HEK293 (cell line): ENCODE data around the gene ENTREP1.

Experiments used
- CTCF ChIA-PET: fragments of 350-600 bp; formaldehyde crosslinking; extraction: SDS; loops from one replicate; lab custom pipeline; 2021; ENCODE audit warnings: antibody characterized with exemption; lab: Yijun Ruan, JAX
- POLR2A ChIA-PET: fragments of 300-600 bp; formaldehyde crosslinking; extraction: SDS; loops from one replicate; lab custom pipeline; 2020; ENCODE audit warnings: antibody characterized with exemption, inconsistent platforms; lab: Yijun Ruan, JAX
- H3K27ac ChIP-seq: fragments of 200-500 bp; sonication (Bioruptor generic); 2 replicates; pipeline ENCODE4 v1.5.1; 2014; ENCODE audit warnings: low read depth, low read length, control low read depth, inconsistent platforms; ENCODE audit errors: extremely low read depth
- H3K36me3 ChIP-seq, 2 experiments: fragments of 200-500 bp in 1 of 2; sonication (Bioruptor generic) in 1 of 2; 1 replicate in 1 of 2; 2 replicates in 1 of 2; pipeline ENCODE4 v1.5.1; 2014 to 2017; ENCODE audit warnings: inconsistent platforms in 2 of 2, low read length in 2 of 2; ENCODE audit not compliant: control insufficient read depth in 2 of 2, insufficient read depth in 1 of 2
- H3K4me1 ChIP-seq: fragments of 200-500 bp; sonication (Bioruptor generic); 2 replicates; pipeline ENCODE4 v1.5.1; 2014; ENCODE audit warnings: mild to moderate bottlenecking, low read length, inconsistent platforms; ENCODE audit not compliant: control insufficient read depth, insufficient read depth
- H3K4me3 ChIP-seq: 2 replicates; pipeline ENCODE4 v1.5.1; 2011; ENCODE audit warnings: low read depth, mild to moderate bottlenecking, control low read depth, low read length, moderate library complexity
- H3K9me3 ChIP-seq: fragments of 200-500 bp; sonication (Bioruptor generic); 2 replicates; pipeline ENCODE4 v1.5.1; 2014; ENCODE audit warnings: low read depth, low read length, inconsistent platforms; ENCODE audit not compliant: control insufficient read depth, insufficient read depth
- HOXC10 ChIP-seq: sonication (generic); formaldehyde crosslinking; IDR thresholded peaks from 2 replicates; pipeline ENCODE4 v1.8.1; 2023; ENCODE audit warnings: mild to moderate bottlenecking, missing genetic modification reagents
- KLF8 ChIP-seq: fragments of 450-650 bp; formaldehyde crosslinking; IDR thresholded peaks from 2 replicates; pipeline ENCODE4 v1.5.1; 2016; ENCODE audit warnings: missing biosample characterization, missing genetic modification characterization
- OSR2 ChIP-seq: fragments of 450-650 bp; formaldehyde crosslinking; IDR thresholded peaks from 2 replicates; pipeline ENCODE4 v1.5.1; 2016; ENCODE audit warnings: missing biosample characterization, missing genetic modification characterization
- SALL2 ChIP-seq: fragments of 450-650 bp; formaldehyde crosslinking; IDR thresholded peaks from 2 replicates; pipeline ENCODE4 v1.5.0; 2017; ENCODE audit warnings: missing biosample characterization, mild to moderate bottlenecking, missing genetic modification characterization, borderline replicate concordance
- SCRT2 ChIP-seq: fragments of 450-650 bp; formaldehyde crosslinking; IDR thresholded peaks from 2 replicates; pipeline ENCODE4 v1.5.1; 2016; ENCODE audit warnings: missing biosample characterization, missing genetic modification characterization
- SP2 ChIP-seq: fragments of 450-650 bp; formaldehyde crosslinking; IDR thresholded peaks from 2 replicates; pipeline ENCODE4 v1.5.1; 2016; ENCODE audit warnings: missing biosample characterization, missing genetic modification characterization
- YY2 ChIP-seq: fragments of 450-650 bp; formaldehyde crosslinking; IDR thresholded peaks from 2 replicates; pipeline ENCODE4 v1.5.1; 2016; ENCODE audit warnings: missing biosample characterization, missing genetic modification characterization
- ZNF138 ChIP-seq: fragments of 450-650 bp; formaldehyde crosslinking; IDR thresholded peaks from 2 replicates; pipeline ENCODE4 v1.5.1; 2016; ENCODE audit warnings: missing biosample characterization, missing genetic modification characterization, borderline replicate concordance
- ZNF202 ChIP-seq: fragments of 450-650 bp; formaldehyde crosslinking; IDR thresholded peaks from 2 replicates; pipeline ENCODE4 v1.5.1; 2016; ENCODE audit warnings: missing biosample characterization, missing genetic modification characterization, borderline replicate concordance
- ZNF350 ChIP-seq: fragments of 450-650 bp; formaldehyde crosslinking; IDR thresholded peaks from 2 replicates; pipeline ENCODE4 v1.5.0; 2017; ENCODE audit warnings: missing biosample characterization, mild to moderate bottlenecking, missing genetic modification characterization
- ZNF530 ChIP-seq: fragments of 450-650 bp; formaldehyde crosslinking; IDR thresholded peaks from 2 replicates; pipeline ENCODE4 v1.5.1; 2016; ENCODE audit warnings: low read depth, missing biosample characterization, missing genetic modification characterization
- ZNF626 ChIP-seq: fragments of 450-650 bp; sonication (Bioruptor Pico); formaldehyde crosslinking; IDR thresholded peaks from 2 replicates; pipeline ENCODE4 v1.5.1; 2018; ENCODE audit warnings: missing biosample characterization, missing genetic modification characterization, inconsistent platforms
- ZNF629 ChIP-seq: fragments of 450-650 bp; formaldehyde crosslinking; IDR thresholded peaks from 2 replicates; pipeline ENCODE4 v1.5.1; 2017; ENCODE audit warnings: missing biosample characterization, missing genetic modification characterization
- ZNF664 ChIP-seq: fragments of 450-650 bp; formaldehyde crosslinking; IDR thresholded peaks from 2 replicates; pipeline ENCODE4 v1.5.1; 2016; ENCODE audit warnings: missing biosample characterization, missing genetic modification characterization
- ZNF707 ChIP-seq: fragments of 450-650 bp; formaldehyde crosslinking; IDR thresholded peaks from 2 replicates; pipeline ENCODE4 v1.5.1; 2016; ENCODE audit warnings: missing biosample characterization, missing genetic modification characterization
- ZNF747 ChIP-seq: fragments of 450-650 bp; formaldehyde crosslinking; IDR thresholded peaks from 2 replicates; pipeline ENCODE4 v1.5.1; 2016; ENCODE audit warnings: missing biosample characterization, missing genetic modification characterization
- TF ChIP-seq, protein P1 (sequence below): fragments of 450-650 bp; formaldehyde crosslinking; IDR thresholded peaks from 2 replicates; pipeline ENCODE4 v1.5.1; 2016; ENCODE audit warnings: missing biosample characterization, missing genetic modification characterization
- TF ChIP-seq, protein P2 (sequence below): fragments of 450-650 bp; formaldehyde crosslinking; IDR thresholded peaks from 2 replicates; pipeline ENCODE4 v1.5.1; 2016; ENCODE audit warnings: missing biosample characterization, missing genetic modification characterization
- TF ChIP-seq, protein P3 (sequence below): IDR thresholded peaks from 2 replicates; pipeline ENCODE4 v1.6.1; 2011; ENCODE audit warnings: mild to moderate bottlenecking, low read depth, low read length, borderline replicate concordance
- TF ChIP-seq, protein P4 (sequence below): fragments of 450-650 bp; formaldehyde crosslinking; IDR thresholded peaks from 2 replicates; pipeline ENCODE4 v1.5.1; 2016; ENCODE audit warnings: missing biosample characterization, missing genetic modification characterization, borderline replicate concordance

ENTREP1 gene

DNA sequence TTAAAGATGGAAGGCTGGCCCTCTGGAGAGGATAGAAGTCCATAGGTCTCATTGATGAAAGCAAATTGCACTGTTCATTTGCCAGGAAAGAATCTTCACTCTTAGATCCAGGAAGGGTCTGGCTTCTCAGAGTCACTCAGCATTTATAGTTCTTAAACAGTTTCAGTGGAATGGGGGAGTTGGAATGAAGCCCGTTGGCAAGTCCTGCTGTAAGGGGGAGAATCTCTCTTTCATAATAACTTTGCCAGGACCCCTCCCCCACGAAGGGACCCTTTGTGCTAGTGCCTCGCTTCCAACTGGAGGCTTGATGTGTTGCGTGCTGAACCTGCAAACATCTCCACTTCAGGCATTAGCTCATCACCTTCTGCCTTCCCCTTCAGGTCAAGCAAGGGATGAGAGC lies 57.1 kb downstream of the ENTREP1 start:
- POLR2A ChIA-PET: no interaction called here
- no peaks in the 10 kb centered on the region for H3K36me3 ChIP-seq
- TF ChIP-seq OSR2 (tag by site-specific recombination) (no peak), KLF8 (tag by site-specific recombination) (no peak), HOXC10 (CRISPR knock-in tag) (no peak), ZNF626 (tag by site-specific recombination) (no peak), ZNF350 (tag by site-specific recombination) (no peak), ZNF664 (tag by site-specific recombination) (no peak), ZNF747 (tag by site-specific recombination) (no peak), ZNF138 (tag by site-specific recombination) (no peak), ZNF530 (tag by site-specific recombination) (no peak), ZNF629 (no peak), SALL2 (tag by site-specific recombination) (no peak)
- CTCF ChIA-PET: interaction anchor here (0.7 kb wide), 1 partner anchor 40 kb away, joined by 3 read pairs; no protein-coding TSS in a partner anchor
- H3K4me3 ChIP-seq: no peak overlapping the region
- H3K27ac ChIP-seq: no peak overlapping the region
- H3K4me1 ChIP-seq: peaks cover 16% of the 10 kb centered on the region
- no peaks in the 10 kb centered on the region for H3K9me3 ChIP-seq

DNA sequence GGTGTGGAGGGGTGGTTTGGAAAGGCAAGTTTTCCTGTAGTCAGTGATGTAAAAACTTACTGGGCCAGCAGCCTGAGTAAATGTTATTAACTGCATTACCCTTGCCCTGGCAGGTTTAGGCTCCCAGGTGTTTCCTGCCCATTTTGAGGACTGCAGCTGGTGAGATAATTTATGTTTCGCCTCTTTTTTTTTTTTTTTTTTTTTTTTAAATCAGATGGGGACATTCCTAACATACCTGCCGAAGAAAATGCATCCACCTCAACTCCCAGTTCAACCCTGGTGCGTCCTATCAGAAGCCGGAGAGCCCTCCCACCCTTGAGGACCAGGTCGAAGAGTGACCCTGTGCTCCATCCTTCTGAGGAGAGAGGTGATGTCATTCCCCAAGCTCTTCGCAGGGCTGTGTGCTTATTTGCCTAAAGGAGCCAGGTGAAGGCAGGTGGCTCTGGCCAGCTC lies 60.6 kb downstream of the ENTREP1 start:
- no peak overlapping the region for H3K4me3 ChIP-seq
- TF ChIP-seq SCRT2 (tag by site-specific recombination) (no peak), SP2 (tag by site-specific recombination) (no peak), ZNF707 (tag by site-specific recombination) (no peak), YY2 (tag by site-specific recombination) (no peak), ZNF202 (no peak)
- TF ChIP-seq, protein P1, sequence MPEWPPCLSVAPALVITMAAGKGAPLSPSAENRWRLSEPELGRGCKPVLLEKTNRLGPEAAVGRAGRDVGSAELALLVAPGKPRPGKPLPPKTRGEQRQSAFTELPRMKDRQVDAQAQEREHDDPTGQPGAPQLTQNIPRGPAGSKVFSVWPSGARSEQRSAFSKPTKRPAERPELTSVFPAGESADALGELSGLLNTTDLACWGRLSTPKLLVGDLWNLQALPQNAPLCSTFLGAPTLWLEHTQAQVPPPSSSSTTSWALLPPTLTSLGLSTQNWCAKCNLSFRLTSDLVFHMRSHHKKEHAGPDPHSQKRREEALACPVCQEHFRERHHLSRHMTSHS (tag by site-specific recombination): no peak
- TF ChIP-seq, protein P2, sequence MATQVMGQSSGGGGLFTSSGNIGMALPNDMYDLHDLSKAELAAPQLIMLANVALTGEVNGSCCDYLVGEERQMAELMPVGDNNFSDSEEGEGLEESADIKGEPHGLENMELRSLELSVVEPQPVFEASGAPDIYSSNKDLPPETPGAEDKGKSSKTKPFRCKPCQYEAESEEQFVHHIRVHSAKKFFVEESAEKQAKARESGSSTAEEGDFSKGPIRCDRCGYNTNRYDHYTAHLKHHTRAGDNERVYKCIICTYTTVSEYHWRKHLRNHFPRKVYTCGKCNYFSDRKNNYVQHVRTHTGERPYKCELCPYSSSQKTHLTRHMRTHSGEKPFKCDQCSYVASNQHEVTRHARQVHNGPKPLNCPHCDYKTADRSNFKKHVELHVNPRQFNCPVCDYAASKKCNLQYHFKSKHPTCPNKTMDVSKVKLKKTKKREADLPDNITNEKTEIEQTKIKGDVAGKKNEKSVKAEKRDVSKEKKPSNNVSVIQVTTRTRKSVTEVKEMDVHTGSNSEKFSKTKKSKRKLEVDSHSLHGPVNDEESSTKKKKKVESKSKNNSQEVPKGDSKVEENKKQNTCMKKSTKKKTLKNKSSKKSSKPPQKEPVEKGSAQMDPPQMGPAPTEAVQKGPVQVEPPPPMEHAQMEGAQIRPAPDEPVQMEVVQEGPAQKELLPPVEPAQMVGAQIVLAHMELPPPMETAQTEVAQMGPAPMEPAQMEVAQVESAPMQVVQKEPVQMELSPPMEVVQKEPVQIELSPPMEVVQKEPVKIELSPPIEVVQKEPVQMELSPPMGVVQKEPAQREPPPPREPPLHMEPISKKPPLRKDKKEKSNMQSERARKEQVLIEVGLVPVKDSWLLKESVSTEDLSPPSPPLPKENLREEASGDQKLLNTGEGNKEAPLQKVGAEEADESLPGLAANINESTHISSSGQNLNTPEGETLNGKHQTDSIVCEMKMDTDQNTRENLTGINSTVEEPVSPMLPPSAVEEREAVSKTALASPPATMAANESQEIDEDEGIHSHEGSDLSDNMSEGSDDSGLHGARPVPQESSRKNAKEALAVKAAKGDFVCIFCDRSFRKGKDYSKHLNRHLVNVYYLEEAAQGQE (tag by site-specific recombination): no peak
- TF ChIP-seq, protein P3, sequence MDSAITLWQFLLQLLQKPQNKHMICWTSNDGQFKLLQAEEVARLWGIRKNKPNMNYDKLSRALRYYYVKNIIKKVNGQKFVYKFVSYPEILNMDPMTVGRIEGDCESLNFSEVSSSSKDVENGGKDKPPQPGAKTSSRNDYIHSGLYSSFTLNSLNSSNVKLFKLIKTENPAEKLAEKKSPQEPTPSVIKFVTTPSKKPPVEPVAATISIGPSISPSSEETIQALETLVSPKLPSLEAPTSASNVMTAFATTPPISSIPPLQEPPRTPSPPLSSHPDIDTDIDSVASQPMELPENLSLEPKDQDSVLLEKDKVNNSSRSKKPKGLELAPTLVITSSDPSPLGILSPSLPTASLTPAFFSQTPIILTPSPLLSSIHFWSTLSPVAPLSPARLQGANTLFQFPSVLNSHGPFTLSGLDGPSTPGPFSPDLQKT: no peak
- TF ChIP-seq, protein P4, sequence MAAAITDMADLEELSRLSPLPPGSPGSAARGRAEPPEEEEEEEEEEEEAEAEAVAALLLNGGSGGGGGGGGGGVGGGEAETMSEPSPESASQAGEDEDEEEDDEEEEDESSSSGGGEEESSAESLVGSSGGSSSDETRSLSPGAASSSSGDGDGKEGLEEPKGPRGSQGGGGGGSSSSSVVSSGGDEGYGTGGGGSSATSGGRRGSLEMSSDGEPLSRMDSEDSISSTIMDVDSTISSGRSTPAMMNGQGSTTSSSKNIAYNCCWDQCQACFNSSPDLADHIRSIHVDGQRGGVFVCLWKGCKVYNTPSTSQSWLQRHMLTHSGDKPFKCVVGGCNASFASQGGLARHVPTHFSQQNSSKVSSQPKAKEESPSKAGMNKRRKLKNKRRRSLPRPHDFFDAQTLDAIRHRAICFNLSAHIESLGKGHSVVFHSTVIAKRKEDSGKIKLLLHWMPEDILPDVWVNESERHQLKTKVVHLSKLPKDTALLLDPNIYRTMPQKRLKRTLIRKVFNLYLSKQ: no peak
- H3K36me3 ChIP-seq: no peaks in the 10 kb centered on the region
- H3K4me1 ChIP-seq: peaks cover 3% of the 10 kb centered on the region
- H3K9me3 ChIP-seq: no peaks in the 10 kb centered on the region
- H3K27ac ChIP-seq: no peak overlapping the region
- POLR2A ChIA-PET: no interaction called here
- CTCF ChIA-PET: no interaction called here
